Stimulated activated CD8-positive, alpha-beta memory T cell treated with anti-CD3 and anti-CD28 coated beads, Interleukin-15, amount 100 ng/mL, for 1 hour (primary cell): Measurements from ENCODE around the gene NSD1.

Experiments
- DNase-seq: peaks from one replicate; pipeline ENCODE4 v3.0.0-alpha.2; 2020; ENCODE audit warnings: low read depth

Gene NSD1

GRCh38 chr5:177309351-177310191 lies 176.0 kb downstream of the NSD1 start:
- peak; percentile 40 for DNase-seq

GRCh38 chr5:177310332-177310731 lies 176.8 kb downstream of the NSD1 start:
- DNase-seq: no peak

DNA sequence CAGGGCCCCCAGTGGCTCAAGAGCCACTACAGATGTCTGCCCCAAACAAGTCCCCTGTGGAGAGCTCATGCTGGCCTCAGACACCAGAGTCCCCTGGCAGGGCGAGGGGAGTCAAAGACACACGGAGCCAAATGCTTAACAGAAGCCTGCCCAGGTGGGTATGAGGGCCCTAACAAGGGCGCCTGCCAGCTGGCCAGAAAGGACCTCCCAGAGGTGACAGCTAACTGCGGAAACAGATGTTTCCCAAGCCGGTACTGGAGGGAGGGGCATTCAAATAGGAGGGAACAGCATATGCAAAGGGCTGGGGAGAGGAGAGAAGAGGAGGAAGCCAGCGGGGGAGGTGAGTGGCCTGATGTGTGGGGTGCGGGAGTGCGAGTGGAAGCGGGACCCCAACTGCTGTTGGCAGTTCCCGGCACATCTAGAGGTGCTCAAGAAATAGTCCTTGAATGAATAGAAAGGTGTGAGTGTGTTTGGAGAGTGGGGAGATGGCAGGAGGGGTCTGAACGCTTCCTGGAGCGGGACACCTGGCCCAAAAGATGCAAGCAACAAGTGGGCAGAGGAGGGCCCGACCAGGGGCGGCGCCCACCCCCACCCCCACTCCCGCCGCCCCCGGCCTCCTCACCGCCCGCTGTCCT lies 177.3 kb downstream of the NSD1 start:
- DNase-seq: no peak

- DNase-seq: no peak
Observed at GRCh38 chr5:177311392-177311722, 177.8 kb downstream of the NSD1 start.

DNA sequence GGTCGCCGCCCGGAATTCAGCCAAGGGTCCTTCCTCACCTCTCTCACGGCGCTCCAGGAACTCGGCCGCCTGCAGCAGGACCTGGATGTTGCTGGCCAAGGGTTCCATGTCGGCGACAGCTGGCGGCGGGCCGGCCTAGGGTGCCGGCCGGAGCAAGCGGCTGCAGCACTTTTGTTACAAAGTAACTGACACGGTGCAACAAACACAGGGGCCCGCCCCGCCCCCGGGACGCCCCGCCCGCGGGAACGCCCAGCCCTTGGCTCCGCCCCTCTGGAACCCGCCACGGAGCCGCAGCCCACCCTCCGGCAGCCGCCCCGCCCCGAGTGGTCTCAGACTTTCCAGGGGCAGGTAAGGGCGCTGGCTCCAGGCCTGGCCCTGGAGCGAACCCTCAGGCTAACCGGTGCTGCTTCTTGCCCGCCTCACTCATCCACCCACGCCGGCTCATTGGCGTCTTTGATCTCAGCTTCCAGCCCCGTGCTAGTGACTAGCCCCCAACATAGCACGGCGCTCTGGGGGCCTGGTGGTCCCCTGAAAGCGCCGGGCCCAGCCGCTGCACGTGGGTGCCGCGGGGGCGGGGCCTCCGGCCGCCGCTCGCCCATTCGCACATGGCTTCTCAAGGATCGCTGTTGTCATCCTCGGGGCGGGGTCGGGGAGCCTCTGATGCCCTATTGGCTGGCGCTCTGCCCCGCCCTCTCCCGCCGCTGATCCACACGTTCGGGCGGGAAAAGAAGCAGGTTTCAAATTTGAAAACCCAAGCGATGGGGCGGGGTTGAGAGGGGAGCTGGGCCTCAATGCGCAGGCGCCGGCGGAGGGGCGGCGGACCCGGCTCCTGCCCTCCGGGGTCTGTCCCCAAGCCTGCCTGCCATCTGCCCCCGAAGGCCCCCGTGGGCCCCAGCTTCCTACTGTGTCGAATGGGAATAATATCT lies 178.4 kb downstream of the NSD1 start, which contains the start of gene MXD3:
Gene MXD3, minus strand, starts transcription at position 176 of the 926 bp plus-strand sequence. Its CDS starts 68 bp downstream, at position 108.
- peak; percentile 87 for DNase-seq

DNA sequence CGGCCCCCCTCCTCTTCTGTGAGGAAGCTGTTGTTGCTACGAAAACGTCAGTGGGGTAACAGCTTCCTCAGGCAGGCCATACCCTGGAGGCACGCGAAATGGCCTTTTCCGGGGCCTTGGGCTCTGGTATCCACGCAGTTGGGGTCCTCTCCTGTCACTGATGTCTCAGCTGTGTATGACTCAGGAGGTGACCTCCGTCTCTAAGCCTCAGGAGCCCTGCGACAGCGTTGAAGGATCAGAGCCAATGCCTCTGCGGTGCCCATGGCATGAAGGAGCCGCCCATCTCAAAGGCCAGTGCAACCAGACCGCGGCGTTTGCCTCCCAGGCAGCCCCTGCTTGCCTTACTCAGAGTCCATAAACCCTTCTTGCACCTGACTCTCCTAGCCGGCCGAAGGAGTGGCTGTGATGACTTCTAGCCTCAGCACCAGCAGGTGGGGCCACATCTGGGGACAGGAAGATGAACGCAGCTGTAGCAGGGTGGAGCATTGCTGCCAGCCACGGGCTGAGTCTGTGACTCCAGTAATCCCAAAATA lies 179.1 kb downstream of the NSD1 start:
- DNase-seq: no peak

DNA sequence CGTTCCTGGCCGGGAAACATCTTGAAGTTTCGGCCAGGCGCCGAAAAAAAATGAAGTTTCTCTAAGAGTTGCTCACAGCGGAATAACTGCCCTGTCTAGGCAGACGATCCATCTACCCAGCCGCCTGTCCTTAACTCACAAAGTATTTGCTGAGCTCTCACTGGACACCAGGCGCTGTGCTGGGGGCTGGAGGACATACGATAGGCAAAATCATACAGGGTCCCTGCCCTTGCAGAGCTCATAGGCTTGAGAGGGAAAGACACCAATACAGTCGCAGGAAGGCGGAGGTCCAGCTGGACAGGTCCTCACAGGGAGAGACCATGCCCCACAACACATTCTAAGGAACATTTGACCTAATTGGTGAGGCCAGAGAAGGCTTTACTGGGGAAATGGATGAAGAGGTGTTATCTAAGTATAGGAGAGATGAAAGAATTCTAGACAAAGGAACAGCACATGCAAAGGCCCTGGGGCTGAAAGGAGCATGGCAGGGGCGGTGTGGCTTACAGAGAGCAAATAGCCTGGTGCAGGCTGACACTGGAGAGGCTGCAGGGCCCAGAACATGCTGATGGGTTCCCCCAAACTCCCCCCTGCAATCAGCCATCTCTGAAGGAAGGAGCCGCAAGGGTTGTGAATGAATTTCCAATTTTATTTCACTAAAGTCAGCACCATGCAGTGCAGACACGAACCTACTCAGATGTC lies 180.1 kb downstream of the NSD1 start:
- DNase-seq: no peak

GRCh38 chr5:177314376-177315342 lies 181.1 kb downstream of the NSD1 start:
- DNase-seq: no peak

GRCh38 chr5:177315411-177315810 lies 181.8 kb downstream of the NSD1 start:
- DNase-seq: no peak

- DNase-seq: no peak
Observed at GRCh38 chr5:177316005-177316404, 182.4 kb downstream of the NSD1 start.

DNA sequence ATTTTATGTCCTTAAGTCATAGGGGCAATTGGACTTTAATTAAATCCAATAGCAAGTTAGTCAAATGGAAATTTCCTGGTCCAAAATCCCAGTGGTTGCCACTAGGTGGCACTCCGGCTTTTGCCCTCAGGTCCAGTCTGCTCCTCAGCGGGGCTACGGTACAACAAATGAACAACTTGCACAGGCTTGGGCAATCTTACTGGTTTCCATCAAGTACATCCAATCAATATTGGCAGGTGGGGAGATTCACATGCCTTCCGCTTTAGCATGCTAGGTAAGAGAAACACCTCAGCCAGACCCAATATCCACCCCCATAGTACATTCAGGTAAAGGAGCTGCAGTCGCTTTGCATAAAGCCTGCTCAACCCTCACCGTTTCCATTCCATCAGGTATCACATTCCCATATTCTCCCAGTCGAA lies 184.4 kb downstream of the NSD1 start:
- peak; percentile 58 for DNase-seq

DNA sequence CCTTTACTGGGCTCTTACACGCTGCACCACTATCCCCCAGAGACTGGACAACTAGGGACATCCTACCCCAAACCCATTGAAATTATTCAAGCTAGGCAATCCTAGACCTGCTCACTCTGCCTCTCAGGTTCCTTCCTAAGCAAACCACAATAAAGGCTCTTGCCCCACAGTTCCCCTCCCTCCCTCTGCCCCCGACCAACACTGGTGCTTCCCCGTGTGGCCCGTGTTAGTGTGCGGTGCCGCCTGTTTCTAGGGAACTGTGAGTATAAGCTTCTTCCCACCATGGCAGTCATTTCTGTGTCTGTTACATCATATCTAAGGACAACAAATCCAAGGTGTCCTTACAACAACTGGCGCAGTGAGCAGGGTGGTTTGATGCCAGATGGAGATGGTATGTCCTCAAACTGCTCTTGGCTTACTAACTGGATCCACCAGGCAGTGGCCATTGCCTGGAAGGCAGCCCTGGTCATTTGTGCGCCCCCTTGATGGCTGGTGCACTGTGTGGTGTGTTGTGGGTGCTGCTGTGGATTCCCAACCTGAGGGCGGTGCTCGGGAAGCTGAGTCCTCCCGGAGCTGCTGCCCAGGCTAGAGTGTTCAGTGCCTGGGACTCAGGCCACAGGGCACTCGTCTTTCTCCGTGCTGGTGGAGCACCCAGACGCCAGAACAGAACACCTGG lies 186.5 kb downstream of the NSD1 start:
- no peak for DNase-seq

DNA sequence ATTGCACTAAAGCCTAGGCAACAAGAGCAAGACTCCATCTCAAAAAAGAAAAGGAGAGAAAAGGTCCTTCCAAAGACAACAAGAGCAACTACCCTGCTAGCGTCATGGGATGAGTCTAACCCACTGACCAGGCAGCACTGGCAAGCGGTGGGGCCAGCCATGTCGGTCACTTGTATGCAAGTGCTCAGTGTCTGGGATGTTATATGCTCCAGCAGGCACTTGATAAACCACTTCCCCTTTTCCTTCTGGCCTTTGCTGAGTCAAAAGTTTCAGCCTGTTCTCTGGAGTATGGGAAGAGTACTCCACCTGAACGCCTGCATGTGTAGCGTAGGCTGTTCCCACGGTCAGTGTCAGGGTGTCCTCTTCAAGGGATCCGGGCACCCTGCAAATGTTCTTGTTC lies 187.3 kb downstream of the NSD1 start:
- no peak for DNase-seq

- DNase-seq: no peak
Observed at GRCh38 chr5:177325868-177326381, 192.4 kb downstream of the NSD1 start.

DNA sequence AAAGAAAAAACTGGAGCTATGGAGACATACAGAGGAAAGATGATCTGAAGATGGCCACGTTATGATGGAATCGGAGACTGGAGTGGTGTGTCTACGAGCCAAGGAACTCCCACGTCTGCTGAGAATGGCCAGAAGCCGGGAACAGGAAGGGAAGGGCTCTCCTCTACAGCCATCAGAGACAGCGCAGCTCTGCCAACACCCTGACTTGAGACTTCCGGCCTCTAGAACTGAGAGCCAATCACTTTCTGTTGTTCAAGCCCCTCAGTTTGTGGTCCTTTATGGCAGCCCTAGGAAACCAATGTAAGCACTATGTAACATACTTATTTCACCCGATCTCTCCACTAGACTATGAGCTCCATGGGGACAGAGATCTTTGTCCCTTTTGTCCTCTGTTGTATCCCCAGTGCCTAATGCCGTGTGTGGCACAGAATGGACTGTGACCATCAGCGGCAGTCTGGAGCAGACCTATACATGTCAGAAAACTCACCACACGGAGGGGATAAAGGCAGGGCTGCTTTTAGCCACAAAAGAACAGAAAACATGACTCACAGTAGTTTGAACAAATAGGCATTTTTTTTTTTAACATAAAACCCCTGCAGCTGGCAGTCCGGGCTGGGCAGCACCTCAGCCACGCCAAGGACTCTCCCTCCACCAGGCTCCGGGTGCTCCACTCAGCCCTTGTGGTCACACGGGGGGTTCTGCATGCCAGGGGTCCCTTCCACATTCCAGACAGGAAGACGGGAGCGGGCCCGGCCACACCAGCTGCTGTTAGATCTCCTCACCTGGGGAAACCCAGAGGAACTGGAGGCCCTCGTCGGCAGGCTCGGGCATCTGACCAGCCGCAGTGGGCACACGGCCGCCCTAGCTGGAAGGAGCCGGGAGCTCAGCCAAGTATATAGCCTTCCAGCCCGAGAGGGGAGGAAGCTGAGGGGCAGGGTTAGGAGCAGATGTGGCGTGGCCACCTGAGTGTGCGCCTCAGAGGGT lies 194.3 kb downstream of the NSD1 start:
- no peak for DNase-seq

- DNase-seq: no peak
Observed at GRCh38 chr5:177328545-177329231, 195.1 kb downstream of the NSD1 start.

- no peak for DNase-seq
Observed at GRCh38 chr5:177329883-177330282, 196.3 kb downstream of the NSD1 start.
